OCI-LY1 (cell line): ENCODE measurements around the gene MYO1D.

Experiments used
- H2AFZ ChIP-seq: fragments of 200-600 bp; sonication (generic), shearing (Covaris generic); 2 replicates; pipeline ENCODE4 v1.6.0; 2014; ENCODE audit warnings: antibody characterized with exemption, mild to moderate bottlenecking, low read length
- H3F3A ChIP-seq: fragments of 200-600 bp; sonication (generic), shearing (Covaris generic); 2 replicates; pipeline ENCODE4 v1.6.0; 2014; ENCODE audit warnings: mild to moderate bottlenecking, antibody characterized with exemption, low read length, moderate library complexity; ENCODE audit not compliant: insufficient read depth
- H3K27ac ChIP-seq: fragments of 200-600 bp; sonication (generic); 2 replicates; pipeline ENCODE4 v1.5.1; 2014; ENCODE audit warnings: low read length, mixed run types, mild to moderate bottlenecking, low read depth; ENCODE audit not compliant: poor library complexity, severe bottlenecking
- H3K27me3 ChIP-seq: fragments of 200-600 bp; sonication (generic); 2 replicates; pipeline ENCODE4 v1.6.0; 2014; ENCODE audit warnings: antibody characterized with exemption, mild to moderate bottlenecking, low read length, moderate library complexity; ENCODE audit not compliant: insufficient read depth
- H3K36me3 ChIP-seq: fragments of 200-600 bp; sonication (generic); 2 replicates; pipeline ENCODE4 v1.6.1; 2014; ENCODE audit warnings: mild to moderate bottlenecking, antibody characterized with exemption, low read length, moderate library complexity, mixed read lengths; ENCODE audit not compliant: insufficient read depth
- H3K4me1 ChIP-seq: fragments of 200-600 bp; sonication (generic); 2 replicates; pipeline ENCODE4 v1.5.1; 2014; ENCODE audit warnings: mild to moderate bottlenecking, low read length, moderate library complexity; ENCODE audit not compliant: insufficient read depth, severe bottlenecking
- H3K4me2 ChIP-seq: fragments of 200-600 bp; sonication (generic), shearing (Covaris generic); 2 replicates; pipeline ENCODE4 v1.6.1; 2014; ENCODE audit warnings: low read length
- H3K4me3 ChIP-seq: fragments of 200-600 bp; sonication (generic); 2 replicates; pipeline ENCODE4 v1.5.1; 2014; ENCODE audit warnings: low read length, low read depth, mild to moderate bottlenecking, mixed read lengths; ENCODE audit not compliant: poor library complexity, severe bottlenecking
- H3K79me2 ChIP-seq: fragments of 200-600 bp; shearing (Covaris generic); 2 replicates; pipeline ENCODE4 v1.6.1; 2016; ENCODE audit warnings: mixed run types, low read length, mixed read lengths; ENCODE audit not compliant: insufficient read depth
- H3K9ac ChIP-seq: fragments of 200-600 bp; sonication (generic), shearing (Covaris generic); 2 replicates; pipeline ENCODE4 v1.6.1; 2014; ENCODE audit warnings: mild to moderate bottlenecking, low read length, mixed read lengths
- H3K9me2 ChIP-seq: fragments of 200-600 bp; sonication (generic), shearing (Covaris generic); 2 replicates; pipeline ENCODE4 v1.6.1; 2014; ENCODE audit warnings: low read depth, mild to moderate bottlenecking, low read length, mixed read lengths
- H3K9me3 ChIP-seq: fragments of 200-600 bp; shearing (Covaris generic); 2 replicates; pipeline ENCODE4 v1.6.1; 2014; ENCODE audit warnings: low read length, mixed read lengths
- H4K20me1 ChIP-seq: fragments of 200-600 bp; sonication (generic), shearing (Covaris generic); 2 replicates; pipeline ENCODE4 v1.6.0; 2016; ENCODE audit warnings: mild to moderate bottlenecking, low read length; ENCODE audit not compliant: insufficient read depth
- EZH2 ChIP-seq: fragments of 200-600 bp; sonication (generic), shearing (Covaris generic); IDR thresholded peaks from 2 replicates; pipeline ENCODE4 v1.8.0; 2017; ENCODE audit warnings: borderline replicate concordance, mixed run types, mild to moderate bottlenecking, antibody characterized with exemption, low read length, moderate library complexity, mixed read lengths
- TF ChIP-seq, protein P1 (sequence below): fragments of 200-600 bp; sonication (generic), shearing (Covaris generic); IDR thresholded peaks from 2 replicates; pipeline ENCODE4 v1.5.1; 2017; ENCODE audit warnings: mild to moderate bottlenecking, antibody characterized with exemption, low read length, moderate library complexity, mixed read lengths

The MYO1D gene

GRCh38 chr17:32693194-32693897, 183.6 kb downstream of the MYO1D start:
- Histone ChIP-seq H3K4me2 (no peak overlapping the region), H3K36me3 (no peaks in the 10 kb centered on the region), H3K9ac (no peak overlapping the region), H2AFZ (no peak overlapping the region), H3K4me3 (no peak overlapping the region), H3K9me2 (no peaks in the 10 kb centered on the region), H3K79me2 (no peaks in the 10 kb centered on the region), H3F3A (no peaks in the 10 kb centered on the region), H3K27me3 (no peaks in the 10 kb centered on the region), H3K4me1 (no peaks in the 10 kb centered on the region), H3K27ac (no peak overlapping the region), H4K20me1 (no peaks in the 10 kb centered on the region), H3K9me3 (no peaks in the 10 kb centered on the region)
- TF ChIP-seq, protein P1, sequence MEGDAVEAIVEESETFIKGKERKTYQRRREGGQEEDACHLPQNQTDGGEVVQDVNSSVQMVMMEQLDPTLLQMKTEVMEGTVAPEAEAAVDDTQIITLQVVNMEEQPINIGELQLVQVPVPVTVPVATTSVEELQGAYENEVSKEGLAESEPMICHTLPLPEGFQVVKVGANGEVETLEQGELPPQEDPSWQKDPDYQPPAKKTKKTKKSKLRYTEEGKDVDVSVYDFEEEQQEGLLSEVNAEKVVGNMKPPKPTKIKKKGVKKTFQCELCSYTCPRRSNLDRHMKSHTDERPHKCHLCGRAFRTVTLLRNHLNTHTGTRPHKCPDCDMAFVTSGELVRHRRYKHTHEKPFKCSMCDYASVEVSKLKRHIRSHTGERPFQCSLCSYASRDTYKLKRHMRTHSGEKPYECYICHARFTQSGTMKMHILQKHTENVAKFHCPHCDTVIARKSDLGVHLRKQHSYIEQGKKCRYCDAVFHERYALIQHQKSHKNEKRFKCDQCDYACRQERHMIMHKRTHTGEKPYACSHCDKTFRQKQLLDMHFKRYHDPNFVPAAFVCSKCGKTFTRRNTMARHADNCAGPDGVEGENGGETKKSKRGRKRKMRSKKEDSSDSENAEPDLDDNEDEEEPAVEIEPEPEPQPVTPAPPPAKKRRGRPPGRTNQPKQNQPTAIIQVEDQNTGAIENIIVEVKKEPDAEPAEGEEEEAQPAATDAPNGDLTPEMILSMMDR = no peak
- no peak for TF ChIP-seq EZH2

DNA sequence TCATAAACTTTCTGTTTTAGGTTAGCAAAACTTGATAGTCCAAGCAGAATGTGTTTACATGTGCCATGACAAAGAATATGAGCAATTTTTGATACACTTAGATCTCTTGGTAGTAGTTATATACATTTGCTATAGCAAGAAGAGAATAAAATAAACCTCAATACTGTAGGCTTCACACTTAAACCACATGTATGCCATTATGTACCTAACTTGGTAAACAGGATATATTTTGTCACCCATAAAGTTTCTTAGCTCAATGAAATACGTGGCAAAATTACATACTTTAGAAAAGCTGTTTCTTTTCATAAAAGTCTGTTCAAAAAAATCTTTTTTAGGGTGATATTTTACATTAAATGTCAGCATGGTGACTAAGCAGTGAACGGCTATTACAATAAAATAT, 184.7 kb downstream of the MYO1D start:
- no peaks in the 10 kb centered on the region for H3K9me2 ChIP-seq
- H3K4me3 ChIP-seq = no peak overlapping the region
- no peak overlapping the region for H3K9ac ChIP-seq
- H3K27ac ChIP-seq = no peak overlapping the region
- H3K4me1 ChIP-seq = no peaks in the 10 kb centered on the region
- H3F3A ChIP-seq = no peaks in the 10 kb centered on the region
- no peaks in the 10 kb centered on the region for H3K27me3 ChIP-seq
- no peaks in the 10 kb centered on the region for H3K9me3 ChIP-seq
- no peaks in the 10 kb centered on the region for H3K79me2 ChIP-seq
- no peak overlapping the region for H3K4me2 ChIP-seq
- no peak overlapping the region for H2AFZ ChIP-seq
- TF ChIP-seq, protein P1 = no peak
- TF ChIP-seq EZH2 = no peak
- H4K20me1 ChIP-seq = no peaks in the 10 kb centered on the region
- no peaks in the 10 kb centered on the region for H3K36me3 ChIP-seq

DNA sequence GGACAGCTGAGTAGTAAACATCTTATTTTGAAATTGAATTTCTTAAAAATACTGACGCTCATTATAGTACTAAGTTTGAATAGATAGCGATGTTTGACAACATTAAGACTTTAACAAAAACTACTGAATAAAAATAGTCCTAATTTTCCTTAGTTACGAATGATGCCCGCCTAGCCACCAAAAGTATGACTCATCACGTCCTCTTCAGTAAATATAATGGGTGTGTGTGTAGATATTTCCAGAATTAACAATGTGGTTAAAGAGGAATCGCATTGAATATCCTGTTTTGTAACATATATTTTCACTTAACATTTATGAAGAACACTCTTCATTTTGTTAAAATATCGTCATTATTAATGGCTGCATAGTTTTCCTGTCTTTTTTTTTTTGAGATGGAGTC, 187.6 kb downstream of the MYO1D start:
- H3K36me3 ChIP-seq = no peaks in the 10 kb centered on the region
- no peak overlapping the region for H2AFZ ChIP-seq
- no peaks in the 10 kb centered on the region for H3F3A ChIP-seq
- H3K27ac ChIP-seq = no peak overlapping the region
- H3K4me2 ChIP-seq = no peak overlapping the region
- no peaks in the 10 kb centered on the region for H3K4me1 ChIP-seq
- H3K9me2 ChIP-seq = no peaks in the 10 kb centered on the region
- H3K9me3 ChIP-seq = no peaks in the 10 kb centered on the region
- H3K79me2 ChIP-seq = no peaks in the 10 kb centered on the region
- no peak overlapping the region for H3K4me3 ChIP-seq
- H4K20me1 ChIP-seq = no peaks in the 10 kb centered on the region
- TF ChIP-seq EZH2 = no peak
- TF ChIP-seq, protein P1 = no peak
- no peaks in the 10 kb centered on the region for H3K27me3 ChIP-seq
- H3K9ac ChIP-seq = no peak overlapping the region
